ENCODE measurements around the gene CUL9. TPM values are rescaled to one million over a fixed set of nuclear protein-coding genes. Genes with fewer than 3 reads are reported as not detected.

The CUL9 gene
- total RNA-seq, 1 donor from 2014 or later = 51.6 TPM

GRCh38 chr6:43143235-43144128 lies 38.5 kb upstream of the CUL9 start:
- Mint-ChIP-seq H3K27me3 (ENCODE audit: unreplicated experiment) (peaks cover 5% of the 10 kb centered on the region), H3K9me3 (ENCODE audit: unreplicated experiment) (peaks cover 8% of the 10 kb centered on the region), H3K36me3 (ENCODE audit: unreplicated experiment) (no peaks in the 10 kb centered on the region), H3K4me3 (ENCODE audit: unreplicated experiment) (peak overlapping the region; percentile 50), H3K4me1 (ENCODE audit: low read depth, unreplicated experiment) (peaks cover 24% of the 10 kb centered on the region), H3K27ac (ENCODE audit: unreplicated experiment) (peak overlapping the region; percentile 85)
- TF ChIP-seq, protein P1, sequence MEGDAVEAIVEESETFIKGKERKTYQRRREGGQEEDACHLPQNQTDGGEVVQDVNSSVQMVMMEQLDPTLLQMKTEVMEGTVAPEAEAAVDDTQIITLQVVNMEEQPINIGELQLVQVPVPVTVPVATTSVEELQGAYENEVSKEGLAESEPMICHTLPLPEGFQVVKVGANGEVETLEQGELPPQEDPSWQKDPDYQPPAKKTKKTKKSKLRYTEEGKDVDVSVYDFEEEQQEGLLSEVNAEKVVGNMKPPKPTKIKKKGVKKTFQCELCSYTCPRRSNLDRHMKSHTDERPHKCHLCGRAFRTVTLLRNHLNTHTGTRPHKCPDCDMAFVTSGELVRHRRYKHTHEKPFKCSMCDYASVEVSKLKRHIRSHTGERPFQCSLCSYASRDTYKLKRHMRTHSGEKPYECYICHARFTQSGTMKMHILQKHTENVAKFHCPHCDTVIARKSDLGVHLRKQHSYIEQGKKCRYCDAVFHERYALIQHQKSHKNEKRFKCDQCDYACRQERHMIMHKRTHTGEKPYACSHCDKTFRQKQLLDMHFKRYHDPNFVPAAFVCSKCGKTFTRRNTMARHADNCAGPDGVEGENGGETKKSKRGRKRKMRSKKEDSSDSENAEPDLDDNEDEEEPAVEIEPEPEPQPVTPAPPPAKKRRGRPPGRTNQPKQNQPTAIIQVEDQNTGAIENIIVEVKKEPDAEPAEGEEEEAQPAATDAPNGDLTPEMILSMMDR (IDR thresholded peaks at IDR 0.05; ENCODE audit: partially characterized antibody, unreplicated experiment) = peak; percentile 89
- DNase-seq = peak; percentile 91

DNA sequence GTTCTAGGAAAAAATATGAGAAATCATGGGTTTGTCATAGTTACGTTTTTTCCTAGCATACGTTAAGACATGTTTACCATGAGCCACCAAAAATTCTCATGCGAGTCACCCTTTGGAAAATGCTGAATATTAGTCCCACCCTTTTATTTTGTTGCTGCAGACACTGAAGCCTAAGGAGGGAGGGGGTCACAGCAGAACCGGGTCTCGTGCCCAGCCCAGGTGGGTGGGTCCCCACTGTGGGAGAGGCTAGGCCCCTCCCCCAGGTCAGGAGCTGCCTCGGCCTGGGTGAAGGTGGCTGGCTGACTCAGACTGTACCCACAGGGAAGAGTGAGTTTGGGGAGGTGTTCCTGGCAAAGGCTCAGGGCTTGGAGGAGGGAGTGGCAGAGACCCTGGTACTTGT lies 37.1 kb upstream of the CUL9 start:
- DNase-seq = no peak
- Mint-ChIP-seq H3K36me3 (ENCODE audit: unreplicated experiment) (no peaks in the 10 kb centered on the region), H3K27me3 (ENCODE audit: unreplicated experiment) (peaks cover 6% of the 10 kb centered on the region), H3K4me3 (ENCODE audit: unreplicated experiment) (no peak overlapping the region), H3K9me3 (ENCODE audit: unreplicated experiment) (peaks cover 8% of the 10 kb centered on the region), H3K4me1 (ENCODE audit: low read depth, unreplicated experiment) (peaks cover 24% of the 10 kb centered on the region), H3K27ac (ENCODE audit: unreplicated experiment) (no peak overlapping the region)
- TF ChIP-seq, protein P1 (IDR thresholded peaks at IDR 0.05; ENCODE audit: partially characterized antibody, unreplicated experiment) = no peak

DNA sequence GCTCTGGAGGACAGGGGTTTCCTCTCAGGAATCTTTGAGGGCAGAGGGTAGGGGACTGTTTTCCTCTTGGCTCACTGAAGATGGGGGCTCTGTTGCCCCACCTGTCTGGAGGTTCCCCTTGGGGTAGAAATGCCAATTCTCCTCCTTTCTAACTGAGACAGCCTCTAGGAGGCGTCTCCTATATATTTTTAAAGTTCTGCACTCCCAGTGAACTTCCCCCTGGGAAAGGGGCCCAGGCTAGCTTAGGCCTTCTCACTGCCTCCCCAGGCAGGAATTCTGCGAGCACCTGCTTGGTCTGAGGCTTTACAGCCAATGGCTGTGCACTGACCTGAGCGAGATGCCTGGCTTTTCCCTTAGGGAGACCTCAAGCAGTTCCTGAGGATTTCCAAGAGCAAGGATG lies 35.7 kb upstream of the CUL9 start:
- H3K9me3 Mint-ChIP-seq (ENCODE audit: unreplicated experiment) = peaks cover 6% of the 10 kb centered on the region
- no peak overlapping the region for H3K4me3 Mint-ChIP-seq (ENCODE audit: unreplicated experiment)
- H3K27ac Mint-ChIP-seq (ENCODE audit: unreplicated experiment) = no peak overlapping the region
- peaks cover 21% of the 10 kb centered on the region for H3K4me1 Mint-ChIP-seq (ENCODE audit: low read depth, unreplicated experiment)
- TF ChIP-seq, protein P1 (IDR thresholded peaks at IDR 0.05; ENCODE audit: partially characterized antibody, unreplicated experiment) = no peak
- H3K27me3 Mint-ChIP-seq (ENCODE audit: unreplicated experiment) = peaks cover 6% of the 10 kb centered on the region
- H3K36me3 Mint-ChIP-seq (ENCODE audit: unreplicated experiment) = no peaks in the 10 kb centered on the region
- no peak for DNase-seq

GRCh38 chr6:43146709-43147688 lies 35.0 kb upstream of the CUL9 start:
- Mint-ChIP-seq H3K4me1 (ENCODE audit: low read depth, unreplicated experiment) (peaks cover 20% of the 10 kb centered on the region), H3K4me3 (ENCODE audit: unreplicated experiment) (no peak overlapping the region), H3K27ac (ENCODE audit: unreplicated experiment) (no peak overlapping the region), H3K27me3 (ENCODE audit: unreplicated experiment) (peaks cover 6% of the 10 kb centered on the region), H3K36me3 (ENCODE audit: unreplicated experiment) (no peaks in the 10 kb centered on the region), H3K9me3 (ENCODE audit: unreplicated experiment) (peaks cover 6% of the 10 kb centered on the region)
- TF ChIP-seq, protein P1 (IDR thresholded peaks at IDR 0.05; ENCODE audit: partially characterized antibody, unreplicated experiment) = no peak
- DNase-seq = no peak
